Transverse colon (tissue), 4 donors: ENCODE data around the gene CCN6. TPM values are rescaled to one million over a fixed set of nuclear protein-coding genes. Genes with fewer than 3 reads are reported as not detected.
A peak's percentile ranks its signal among the peaks of the same experiment; 100 is the strongest.

Experiments used
- DNase-seq: peaks from one replicate; pipeline ENCODE4 v3.0.0-alpha.2; 2019
- H3K27ac ChIP-seq, 4 donors: fragments of 200-600 bp; sonication (generic); 2 replicates each; pipeline ENCODE4 v1.5.1; 2016 to 2018; ENCODE audit warnings: inconsistent platforms in 4 of 4
- H3K27me3 ChIP-seq: fragments of 200-600 bp; sonication (generic); 2 replicates; pipeline ENCODE4 v1.5.1; 2017; ENCODE audit warnings: inconsistent platforms
- H3K36me3 ChIP-seq, 4 donors: fragments of 200-600 bp; sonication (generic); 2 replicates each; pipeline ENCODE4 v1.5.1; 2017 to 2019; ENCODE audit warnings: inconsistent platforms in 4 of 4
- H3K4me1 ChIP-seq, 4 donors: fragments of 200-600 bp; sonication (generic); 2 replicates each; pipeline ENCODE4 v1.5.1; 2017 to 2020; ENCODE audit warnings: inconsistent platforms in 4 of 4
- H3K4me3 ChIP-seq, 4 donors: fragments of 200-600 bp; sonication (generic); 1 replicate in 1 of 4; 2 replicates in 3 of 4; pipeline versions ENCODE4 v1.5.1 to v1.6.1; 2017 to 2019; ENCODE audit warnings: inconsistent platforms in 4 of 4
- H3K9me3 ChIP-seq, 2 donors: fragments of 200-600 bp; sonication (generic); 2 replicates each; pipeline ENCODE4 v1.5.1; 2017 to 2019; ENCODE audit warnings: inconsistent platforms in 2 of 2
- EP300 ChIP-seq: sonication (generic); formaldehyde crosslinking; IDR thresholded peaks from one replicate; pipeline ENCODE4 v1.6.1; 2017; ENCODE audit warnings: antibody characterized with exemption, low read depth
- POLR2A ChIP-seq: fragments of 450-650 bp; IDR thresholded peaks from one replicate; pipeline ENCODE4 v1.6.1; 2016; ENCODE audit warnings: antibody characterized with exemption, mild to moderate bottlenecking, moderate library complexity
- POLR2AphosphoS5 ChIP-seq, 3 donors: sonication (generic); formaldehyde crosslinking; IDR thresholded peaks; one replicate each; pipeline ENCODE4 v1.6.1; 2016; ENCODE audit warnings: antibody characterized with exemption in 3 of 3
- WGBS, 2 donors: methylation state at CpG; one replicate each; pipeline ENCODE4 v1.1.5; 2018; ENCODE audit warnings: low coverage in 1 of 2; 5-methylcytosine and 5-hydroxymethylcytosine counted together
- in situ Hi-C, 4 donors: fragments of 200-750 bp; cut with MboI; loops; one replicate each; pipeline versions ENCODE4 v1.15.0 to v1.15.1; 2017; ENCODE audit warnings: low sequenced_read_pairs in 3 of 4, low pct_ligation_motif_present in 1 of 4, low pct_unique_long_range_greater_than_20kb in 1 of 4
- intact Hi-C: fragments of 100-400 bp; cut with DNase I; formaldehyde crosslinking; loops from one replicate; pipeline ENCODE4 v1.15.1; 2023; ENCODE audit warnings: low total_unique reads
- total RNA-seq, 4 donors: library from RNA; depleted of rRNA; stranded (reverse); fragments of >200 nt; gene quantifications; one replicate each; pipeline ENCODE4 v1.1.0, GENCODE V29; 2016
- TF ChIP-seq, protein P1 (sequence below), 5 experiments: fragments of 200-600 bp in 3 of 5; fragments of 450-650 bp in 2 of 5; sonication (generic) in 3 of 5; IDR thresholded peaks; 1 replicate in 2 of 5; 2 replicates in 3 of 5; pipeline ENCODE4 v1.5.1; 2016 to 2017; ENCODE audit warnings: antibody characterized with exemption in 5 of 5, inconsistent platforms in 3 of 5, mild to moderate bottlenecking in 2 of 5, moderate library complexity in 1 of 5

The CCN6 gene
- total RNA-seq, 4 donors from 2014 or later, result not detected

DNA sequence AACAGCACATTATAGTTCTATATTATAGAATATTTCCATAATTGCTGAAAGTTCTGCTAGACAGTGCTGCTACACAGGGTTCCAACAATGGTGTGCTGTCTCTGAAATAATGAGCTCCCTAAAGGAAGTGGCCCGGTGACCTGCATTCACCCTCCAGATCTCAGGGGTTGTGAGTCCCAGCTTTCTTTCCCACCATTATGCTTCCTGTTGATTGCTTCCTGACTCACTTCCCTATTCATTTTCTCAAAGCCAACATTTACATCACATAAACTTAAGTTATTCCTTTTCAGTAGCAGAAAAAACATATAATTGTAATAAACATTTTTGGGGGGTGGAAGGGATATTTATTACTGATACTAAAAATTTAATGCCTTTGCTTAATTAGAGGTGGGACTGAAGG, 12.9 kb upstream of the CCN6 start:
- no peak for DNase-seq
- Histone ChIP-seq H3K4me1 (peaks cover 5 to 18% (median 14%) of the 10 kb centered on the region in 4 donors), H3K27me3 (no peaks in the 10 kb centered on the region), H3K27ac (no peak overlapping the region), H3K36me3 (no peaks in the 10 kb centered on the region), H3K9me3 (no peaks in the 10 kb centered on the region), H3K4me3 (no peak overlapping the region)
- in situ Hi-C loops (loop anchor here in 2 of 4 donors (10.0 to 25.0 kb wide), 2 partner anchors 336 to 779 kb away; a partner anchor contains a TSS), intact Hi-C loops (loop anchor here (5.0 kb wide), 2 partner anchors 44 to 334 kb away; no protein-coding TSS in a partner anchor)
- no peak for TF ChIP-seq POLR2A
- TF ChIP-seq, protein P1, sequence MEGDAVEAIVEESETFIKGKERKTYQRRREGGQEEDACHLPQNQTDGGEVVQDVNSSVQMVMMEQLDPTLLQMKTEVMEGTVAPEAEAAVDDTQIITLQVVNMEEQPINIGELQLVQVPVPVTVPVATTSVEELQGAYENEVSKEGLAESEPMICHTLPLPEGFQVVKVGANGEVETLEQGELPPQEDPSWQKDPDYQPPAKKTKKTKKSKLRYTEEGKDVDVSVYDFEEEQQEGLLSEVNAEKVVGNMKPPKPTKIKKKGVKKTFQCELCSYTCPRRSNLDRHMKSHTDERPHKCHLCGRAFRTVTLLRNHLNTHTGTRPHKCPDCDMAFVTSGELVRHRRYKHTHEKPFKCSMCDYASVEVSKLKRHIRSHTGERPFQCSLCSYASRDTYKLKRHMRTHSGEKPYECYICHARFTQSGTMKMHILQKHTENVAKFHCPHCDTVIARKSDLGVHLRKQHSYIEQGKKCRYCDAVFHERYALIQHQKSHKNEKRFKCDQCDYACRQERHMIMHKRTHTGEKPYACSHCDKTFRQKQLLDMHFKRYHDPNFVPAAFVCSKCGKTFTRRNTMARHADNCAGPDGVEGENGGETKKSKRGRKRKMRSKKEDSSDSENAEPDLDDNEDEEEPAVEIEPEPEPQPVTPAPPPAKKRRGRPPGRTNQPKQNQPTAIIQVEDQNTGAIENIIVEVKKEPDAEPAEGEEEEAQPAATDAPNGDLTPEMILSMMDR (IDR thresholded peaks at IDR 0.05), result no peak
- no peak for TF ChIP-seq POLR2AphosphoS5 (IDR thresholded peaks at IDR 0.05)
- no peak for TF ChIP-seq EP300
- whole genome bisulfite sequencing, 2 donors, result 54 to 75% methylated on average over 1 of the region's 1 CpG

DNA sequence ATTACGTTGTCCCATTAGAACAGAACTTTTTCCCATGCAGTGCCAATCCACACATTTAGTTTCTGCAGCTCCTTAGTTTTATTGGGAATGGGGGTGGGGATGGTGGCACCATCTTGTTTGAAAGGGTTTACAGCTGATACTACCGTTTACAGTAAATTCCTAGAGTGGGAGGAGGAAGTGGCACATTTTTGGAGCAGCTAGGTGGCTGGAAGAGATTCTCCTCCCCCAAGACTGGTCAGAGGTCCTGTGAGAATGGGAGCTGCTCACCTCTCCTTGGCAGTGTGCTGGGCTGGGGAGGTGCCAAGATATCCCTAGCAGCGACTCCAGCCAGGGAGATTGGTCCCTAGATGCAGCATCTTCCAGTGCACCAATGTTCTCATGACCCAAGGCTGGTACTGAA, 12.4 kb upstream of the CCN6 start:
- H3K4me3 ChIP-seq, result no peak overlapping the region
- TF ChIP-seq EP300 (no peak), POLR2AphosphoS5 (IDR thresholded peaks at IDR 0.05) (no peak), POLR2A (no peak)
- TF ChIP-seq, protein P1 (IDR thresholded peaks at IDR 0.05), result no peak
- 71 to 81% methylated on average over 1 to 3 of the region's 3 CpGs for WGBS, 2 donors
- in situ Hi-C loops (loop anchor here in 2 of 4 donors (10.0 to 25.0 kb wide), 2 partner anchors 337 to 779 kb away; a partner anchor contains a TSS), intact Hi-C loops (loop anchor here (5.0 kb wide), 2 partner anchors 44 to 334 kb away; no protein-coding TSS in a partner anchor)
- H3K27ac ChIP-seq, result no peak overlapping the region
- no peak for DNase-seq
- H3K27me3 ChIP-seq, result no peaks in the 10 kb centered on the region
- peaks cover 5 to 18% (median 14%) of the 10 kb centered on the region in 4 donors for H3K4me1 ChIP-seq
- H3K36me3 ChIP-seq, result no peaks in the 10 kb centered on the region
- no peaks in the 10 kb centered on the region for H3K9me3 ChIP-seq

DNA sequence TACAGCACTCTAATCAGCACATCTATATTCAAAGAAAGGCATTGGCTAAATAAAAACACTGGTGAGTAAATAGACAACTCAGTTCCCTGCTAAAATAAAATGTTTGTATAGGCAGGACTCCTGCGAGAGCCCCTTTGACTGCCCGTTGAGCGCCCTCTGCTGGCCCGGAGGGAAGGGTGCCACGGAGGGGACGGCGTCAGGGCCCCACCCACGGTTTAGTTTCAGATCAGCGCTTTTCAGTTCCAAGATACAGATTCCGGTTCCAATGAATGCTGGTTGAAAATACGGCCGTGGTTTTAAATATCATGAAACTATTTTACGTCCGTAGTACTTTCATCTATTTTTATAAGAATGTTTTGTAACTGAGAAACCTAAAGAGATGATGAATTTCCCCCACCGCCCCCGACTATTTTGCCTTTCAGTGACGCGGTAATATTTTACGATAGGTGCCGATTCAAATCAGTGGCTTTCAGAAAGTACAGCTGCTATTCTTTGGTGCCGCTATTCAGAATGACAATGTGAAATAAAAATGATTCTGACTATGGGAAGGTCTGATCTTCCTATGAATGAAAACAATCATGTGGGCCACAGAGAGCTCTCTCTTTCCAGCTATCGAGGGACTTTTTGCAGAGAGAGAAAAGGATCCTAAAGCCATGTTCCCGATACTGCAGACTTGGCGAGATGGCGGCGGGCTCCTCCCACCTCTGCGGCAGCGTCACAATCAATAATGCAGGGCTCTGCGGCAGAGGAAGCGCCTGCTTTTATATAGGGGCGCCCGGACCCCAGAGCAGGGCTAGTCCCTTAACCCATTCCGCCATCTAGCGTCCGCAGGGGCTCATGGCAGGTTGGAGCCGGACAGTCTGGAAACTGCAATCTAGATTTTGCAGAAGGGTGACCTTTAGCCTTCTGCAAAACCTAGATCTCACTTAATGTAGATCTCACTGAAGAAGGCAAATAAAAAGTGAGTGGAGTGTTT, 10.6 kb upstream of the CCN6 start:
- Histone ChIP-seq H3K27me3 (no peaks in the 10 kb centered on the region), H3K9me3 (no peaks in the 10 kb centered on the region), H3K36me3 (no peaks in the 10 kb centered on the region), H3K4me3 (peak overlapping the region; percentile 47 to 73 (median 52)), H3K27ac (peak overlapping the region; percentile 81 to 90 (median 84)), H3K4me1 (peaks cover 2 to 13% (median 9%) of the 10 kb centered on the region in 4 donors)
- peak; percentile 89 for DNase-seq
- intact Hi-C loops, result loop anchor here (5.0 kb wide), 2 partner anchors 46 to 336 kb away; no protein-coding TSS in a partner anchor
- TF ChIP-seq, protein P1 (IDR thresholded peaks at IDR 0.05), result peak; percentile 87 to 96 (median 94)
- TF ChIP-seq POLR2AphosphoS5 (IDR thresholded peaks at IDR 0.05) (peak in 1 of 3 donors; percentile 48), EP300 (no peak), POLR2A (peak; percentile 20)
- 0 to 2% methylated on average over 23 to 36 of the region's 36 CpGs for WGBS, 2 donors
- in situ Hi-C loops, result loop anchor here in 2 of 4 donors (10.0 to 25.0 kb wide), 2 partner anchors 339 to 781 kb away; a partner anchor contains a TSS

DNA sequence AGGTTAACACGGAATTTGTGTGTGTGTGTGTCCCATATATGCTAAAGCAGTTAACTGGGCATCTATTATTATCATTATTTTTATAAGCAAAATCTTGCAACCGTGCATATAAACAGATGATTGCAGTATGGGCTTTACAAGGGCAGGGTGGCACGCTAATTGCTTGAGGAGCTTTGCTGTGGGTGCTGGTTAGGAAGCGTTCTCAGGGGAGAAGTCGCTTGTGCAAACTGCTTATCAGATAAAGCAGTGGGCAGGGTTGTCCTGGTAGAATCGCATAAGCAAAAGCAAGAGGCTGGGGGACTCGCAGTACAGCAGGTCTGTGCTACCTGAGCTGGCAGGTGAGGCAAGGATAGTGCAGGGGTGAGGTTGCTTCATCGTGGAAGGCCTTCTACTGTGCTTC, 9.7 kb upstream of the CCN6 start:
- intact Hi-C loops (loop anchor here (5.0 kb wide), 2 partner anchors 47 to 337 kb away; no protein-coding TSS in a partner anchor), in situ Hi-C loops (loop anchor here in 2 of 4 donors (10.0 to 25.0 kb wide), 2 partner anchors 339 to 782 kb away; a partner anchor contains a TSS)
- DNase-seq, result no peak
- peak overlapping the region in 2 of 4 donors; percentile 1 to 16 for H3K27ac ChIP-seq
- H3K4me3 ChIP-seq, result no peak overlapping the region
- 63 to 71% methylated on average over 4 to 8 of the region's 8 CpGs for whole genome bisulfite sequencing, 2 donors
- no peak for TF ChIP-seq POLR2A
- TF ChIP-seq, protein P1 (IDR thresholded peaks at IDR 0.05), result no peak
- H3K4me1 ChIP-seq, result peaks cover 0 to 10% (median 6%) of the 10 kb centered on the region in 4 donors
- H3K9me3 ChIP-seq, result no peaks in the 10 kb centered on the region
- H3K27me3 ChIP-seq, result no peaks in the 10 kb centered on the region
- H3K36me3 ChIP-seq, result no peaks in the 10 kb centered on the region
